ENCODE measurements around the gene PAPPA2.

Gene PAPPA2

DNA sequence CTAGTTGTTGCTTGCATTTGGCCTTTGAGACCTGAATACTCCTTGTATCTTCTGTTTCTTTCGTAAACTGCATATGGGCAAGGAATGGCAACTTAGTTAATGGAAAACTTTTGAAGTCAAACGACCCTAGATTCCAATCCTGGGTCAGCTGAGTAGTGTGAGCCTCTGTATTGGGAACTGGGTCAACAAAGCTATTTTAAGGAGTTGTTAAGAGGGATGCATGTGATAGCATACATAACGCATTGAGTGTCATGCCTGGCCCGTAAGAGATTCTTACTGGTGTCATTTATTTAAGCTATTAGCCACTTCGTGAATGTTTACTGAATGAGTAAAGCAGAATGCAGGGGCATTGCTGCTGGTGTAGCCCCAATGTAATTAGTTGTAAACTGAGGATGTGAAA lies 340.1 kb downstream of the PAPPA2 start:
- H3K79me1 ChIP-seq (ENCODE audit: low read length) = peaks cover 1% of the 10 kb centered on the region
- H3K79me2 ChIP-seq (ENCODE audit: control insufficient read depth, insufficient read depth, low read length, poor library complexity) = no peaks in the 10 kb centered on the region
- H3K9ac ChIP-seq (ENCODE audit: low read length) = no peak overlapping the region
- no peak overlapping the region for H4K91ac ChIP-seq (ENCODE audit: low read depth, low read length)
- peaks cover 0 to 2% of the 10 kb centered on the region in 2 experiments for H3K36me3 ChIP-seq (ENCODE audit: control insufficient read depth in 1 of 2, insufficient read depth in 2 of 2, low read length in 2 of 2)
- H3K9me3 ChIP-seq (ENCODE audit: insufficient read depth, low read depth, low read length) = no peaks in the 10 kb centered on the region
- no peak overlapping the region for H2AFZ ChIP-seq (ENCODE audit: insufficient read depth, low read length, poor library complexity)
- no peak overlapping the region for H3K4ac ChIP-seq (ENCODE audit: low read depth, low read length)
- H3K23ac ChIP-seq (ENCODE audit: low read length) = no peak overlapping the region
- H3K14ac ChIP-seq (ENCODE audit: low read length) = no peak overlapping the region
- no peak overlapping the region for H3K27ac ChIP-seq (ENCODE audit: low read depth, low read length)
- no peak overlapping the region for H4K12ac ChIP-seq (ENCODE audit: low read depth, low read length)
- no peak overlapping the region for H2AK5ac ChIP-seq (ENCODE audit: low read length)
- no peak overlapping the region for H2BK120ac ChIP-seq (ENCODE audit: insufficient read depth, low read length, poor library complexity)
- no peak overlapping the region for H2BK12ac ChIP-seq (ENCODE audit: low read length)
- no peak overlapping the region for H3K4me2 ChIP-seq (ENCODE audit: low read length)
- H4K8ac ChIP-seq (ENCODE audit: low read depth, low read length) = no peak overlapping the region
- no peaks in the 10 kb centered on the region for H3K27me3 ChIP-seq (ENCODE audit: insufficient read depth, low read length)
- no peak for DNase-seq
- no peak overlapping the region for H3K18ac ChIP-seq (ENCODE audit: low read length)
- H2BK5ac ChIP-seq (ENCODE audit: low read depth, low read length, poor library complexity) = no peak overlapping the region
- peaks cover 0 to 4% of the 10 kb centered on the region in 2 experiments for H3K4me1 ChIP-seq (ENCODE audit: control insufficient read depth in 1 of 2, insufficient read depth in 2 of 2, low read length in 2 of 2)
- H3K4me3 ChIP-seq (ENCODE audit: low read depth, low read length) = no peak overlapping the region
- WGBS (ENCODE audit: extremely low coverage, insufficient coverage, insufficient read length) = no CpG with 5 or more reads among the region's 5 CpGs

DNA sequence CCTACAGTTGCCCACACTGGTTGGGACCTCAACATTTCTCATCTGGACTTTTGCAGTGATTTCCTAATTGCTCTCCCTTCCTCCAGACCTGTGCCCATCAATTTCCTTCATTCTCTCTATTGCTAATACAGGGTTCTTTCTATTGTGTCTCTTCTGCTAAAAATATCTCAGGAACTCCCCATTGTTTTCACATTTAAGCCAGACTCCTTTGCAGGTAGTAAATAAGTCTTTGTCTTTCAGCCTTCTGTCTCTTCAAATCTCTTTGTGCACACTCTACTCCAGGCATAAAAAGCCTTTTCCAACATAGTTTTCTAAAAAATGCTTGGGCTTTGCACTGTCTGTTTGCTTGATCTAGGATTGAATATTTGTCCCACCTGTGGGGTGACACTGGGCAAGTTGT lies 340.6 kb downstream of the PAPPA2 start:
- Histone ChIP-seq H3K14ac (ENCODE audit: low read length) (no peak overlapping the region), H3K36me3 (ENCODE audit: control insufficient read depth in 1 of 2, insufficient read depth in 2 of 2, low read length in 2 of 2) (peaks cover 0 to 2% of the 10 kb centered on the region in 2 experiments), H3K4ac (ENCODE audit: low read depth, low read length) (no peak overlapping the region), H4K12ac (ENCODE audit: low read depth, low read length) (no peak overlapping the region), H3K4me2 (ENCODE audit: low read length) (no peak overlapping the region), H4K8ac (ENCODE audit: low read depth, low read length) (no peak overlapping the region), H3K18ac (ENCODE audit: low read length) (no peak overlapping the region), H2BK12ac (ENCODE audit: low read length) (no peak overlapping the region), H3K9ac (ENCODE audit: low read length) (no peak overlapping the region), H3K79me2 (ENCODE audit: control insufficient read depth, insufficient read depth, low read length, poor library complexity) (no peaks in the 10 kb centered on the region), H3K23ac (ENCODE audit: low read length) (no peak overlapping the region), H3K4me3 (ENCODE audit: low read depth, low read length) (no peak overlapping the region), H2BK120ac (ENCODE audit: insufficient read depth, low read length, poor library complexity) (no peak overlapping the region), H3K4me1 (ENCODE audit: control insufficient read depth in 1 of 2, insufficient read depth in 2 of 2, low read length in 2 of 2) (peaks cover 0 to 4% of the 10 kb centered on the region in 2 experiments), H2AFZ (ENCODE audit: insufficient read depth, low read length, poor library complexity) (no peak overlapping the region), H3K27me3 (ENCODE audit: insufficient read depth, low read length) (no peaks in the 10 kb centered on the region), H3K79me1 (ENCODE audit: low read length) (peaks cover 1% of the 10 kb centered on the region), H2AK5ac (ENCODE audit: low read length) (no peak overlapping the region), H4K91ac (ENCODE audit: low read depth, low read length) (no peak overlapping the region), H3K27ac (ENCODE audit: low read depth, low read length) (peak overlapping the region; percentile 9), H3K9me3 (ENCODE audit: insufficient read depth, low read depth, low read length) (no peaks in the 10 kb centered on the region), H2BK5ac (ENCODE audit: low read depth, low read length, poor library complexity) (no peak overlapping the region)
- DNase-seq = no peak

DNA sequence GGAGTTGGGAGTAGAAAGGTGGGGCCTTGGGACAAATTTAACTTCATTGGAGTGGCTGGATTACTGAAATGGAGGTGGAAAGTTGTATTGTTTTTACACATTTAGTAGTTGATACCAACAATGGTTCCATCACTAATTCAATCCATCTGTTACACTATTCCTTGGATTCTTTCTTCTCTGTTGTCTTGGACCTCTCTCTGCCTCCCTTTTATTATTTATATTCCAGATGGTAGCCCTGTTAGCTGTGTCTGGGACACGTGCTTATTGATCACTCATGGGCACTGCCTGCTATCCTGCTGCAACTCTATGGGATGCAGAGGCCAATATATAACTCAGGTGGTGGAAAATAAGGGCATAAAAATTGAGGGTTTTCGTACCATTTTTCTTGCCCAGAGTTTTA lies 346.3 kb downstream of the PAPPA2 start:
- peaks cover 2% of the 10 kb centered on the region for H3K9me3 ChIP-seq (ENCODE audit: insufficient read depth, low read depth, low read length)
- H4K8ac ChIP-seq (ENCODE audit: low read depth, low read length) = no peak overlapping the region
- H3K27ac ChIP-seq (ENCODE audit: low read depth, low read length) = no peak overlapping the region
- no peak for DNase-seq
- peak overlapping the region; percentile 21 for H2AK5ac ChIP-seq (ENCODE audit: low read length)
- H4K91ac ChIP-seq (ENCODE audit: low read depth, low read length) = peak overlapping the region; percentile 6
- no peak overlapping the region for H3K18ac ChIP-seq (ENCODE audit: low read length)
- H3K9ac ChIP-seq (ENCODE audit: low read length) = no peak overlapping the region
- no CpG with 5 or more reads among the region's 2 CpGs for WGBS (ENCODE audit: extremely low coverage, insufficient coverage, insufficient read length)
- H2BK12ac ChIP-seq (ENCODE audit: low read length) = no peak overlapping the region
- no peak overlapping the region for H4K12ac ChIP-seq (ENCODE audit: low read depth, low read length)
- H2BK120ac ChIP-seq (ENCODE audit: insufficient read depth, low read length, poor library complexity) = no peak overlapping the region
- H3K79me1 ChIP-seq (ENCODE audit: low read length) = no peaks in the 10 kb centered on the region
- H3K4me3 ChIP-seq (ENCODE audit: low read depth, low read length) = no peak overlapping the region
- peaks cover 0 to 4% of the 10 kb centered on the region in 2 experiments for H3K36me3 ChIP-seq (ENCODE audit: control insufficient read depth in 1 of 2, insufficient read depth in 2 of 2, low read length in 2 of 2)
- no peak overlapping the region for H3K23ac ChIP-seq (ENCODE audit: low read length)
- no peaks in the 10 kb centered on the region for H3K79me2 ChIP-seq (ENCODE audit: control insufficient read depth, insufficient read depth, low read length, poor library complexity)
- no peak overlapping the region for H3K4me2 ChIP-seq (ENCODE audit: low read length)
- no peak overlapping the region for H2BK5ac ChIP-seq (ENCODE audit: low read depth, low read length, poor library complexity)
- H3K27me3 ChIP-seq (ENCODE audit: insufficient read depth, low read length) = no peaks in the 10 kb centered on the region
- H3K4me1 ChIP-seq (ENCODE audit: control insufficient read depth in 1 of 2, insufficient read depth in 2 of 2, low read length in 2 of 2) = peaks cover 0 to 4% of the 10 kb centered on the region in 2 experiments
- no peak overlapping the region for H2AFZ ChIP-seq (ENCODE audit: insufficient read depth, low read length, poor library complexity)
- H3K14ac ChIP-seq (ENCODE audit: low read length) = peak overlapping the region; percentile 37
- H3K4ac ChIP-seq (ENCODE audit: low read depth, low read length) = no peak overlapping the region

DNA sequence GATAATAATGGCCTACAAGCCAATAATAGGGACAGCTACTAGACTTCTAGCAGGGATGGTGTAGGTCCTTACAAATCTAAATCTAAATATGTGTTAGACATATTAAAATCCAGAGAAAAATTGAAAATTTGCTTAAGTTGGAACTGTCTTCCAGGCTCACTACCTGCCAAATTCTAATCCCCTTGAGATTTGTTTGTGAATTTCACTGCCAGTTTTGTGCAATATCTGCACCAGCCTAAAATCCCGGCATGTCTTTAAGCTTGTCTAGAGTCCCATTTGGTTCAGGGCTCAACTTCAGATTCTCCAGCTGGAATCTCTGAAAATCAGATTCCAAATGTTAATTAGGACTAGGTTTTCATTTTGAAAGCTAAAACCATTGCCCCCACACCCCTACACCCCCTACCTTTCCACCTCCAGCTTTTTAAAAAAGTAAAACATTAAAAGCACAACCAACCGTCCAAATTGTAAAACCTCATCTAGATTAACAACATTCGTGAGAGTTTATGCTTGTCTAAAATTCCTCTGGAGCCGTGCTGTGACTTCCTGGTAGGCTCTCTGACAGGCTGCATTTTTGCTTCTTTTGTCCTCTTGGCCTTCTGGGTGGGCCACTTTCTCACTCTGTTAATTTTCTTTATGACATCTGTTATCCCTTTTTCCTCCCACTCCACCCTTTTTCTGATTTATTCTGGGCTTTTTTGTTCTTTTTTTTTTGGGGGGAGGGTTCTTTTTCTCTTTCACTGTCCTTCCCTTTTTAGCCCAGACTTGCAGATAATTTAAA lies 348.7 kb downstream of the PAPPA2 start:
- no peak overlapping the region for H3K27ac ChIP-seq (ENCODE audit: low read depth, low read length)
- H2AK5ac ChIP-seq (ENCODE audit: low read length) = no peak overlapping the region
- no peak overlapping the region for H4K12ac ChIP-seq (ENCODE audit: low read depth, low read length)
- no peak overlapping the region for H3K4me2 ChIP-seq (ENCODE audit: low read length)
- H3K4ac ChIP-seq (ENCODE audit: low read depth, low read length) = no peak overlapping the region
- H2AFZ ChIP-seq (ENCODE audit: insufficient read depth, low read length, poor library complexity) = no peak overlapping the region
- no peak overlapping the region for H3K18ac ChIP-seq (ENCODE audit: low read length)
- peak overlapping the region; percentile 13 for H2BK120ac ChIP-seq (ENCODE audit: insufficient read depth, low read length, poor library complexity)
- H3K9me3 ChIP-seq (ENCODE audit: insufficient read depth, low read depth, low read length) = peaks cover 2% of the 10 kb centered on the region
- H3K23ac ChIP-seq (ENCODE audit: low read length) = no peak overlapping the region
- no peak overlapping the region for H3K14ac ChIP-seq (ENCODE audit: low read length)
- H3K9ac ChIP-seq (ENCODE audit: low read length) = no peak overlapping the region
- no peaks in the 10 kb centered on the region for H3K27me3 ChIP-seq (ENCODE audit: insufficient read depth, low read length)
- H2BK5ac ChIP-seq (ENCODE audit: low read depth, low read length, poor library complexity) = no peak overlapping the region
- no peak overlapping the region for H4K91ac ChIP-seq (ENCODE audit: low read depth, low read length)
- DNase-seq = no peak
- no peaks in the 10 kb centered on the region for H3K79me2 ChIP-seq (ENCODE audit: control insufficient read depth, insufficient read depth, low read length, poor library complexity)
- H2BK12ac ChIP-seq (ENCODE audit: low read length) = no peak overlapping the region
- no peak overlapping the region for H3K4me3 ChIP-seq (ENCODE audit: low read depth, low read length)
- peaks cover 2% of the 10 kb centered on the region for H3K79me1 ChIP-seq (ENCODE audit: low read length)
- no CpG with 5 or more reads among the region's 4 CpGs for WGBS (ENCODE audit: extremely low coverage, insufficient coverage, insufficient read length)
- no peak overlapping the region for H4K8ac ChIP-seq (ENCODE audit: low read depth, low read length)
- H3K4me1 ChIP-seq (ENCODE audit: control insufficient read depth in 1 of 2, insufficient read depth in 2 of 2, low read length in 2 of 2) = peaks cover 3 to 8% of the 10 kb centered on the region in 2 experiments
- peaks cover 0 to 4% of the 10 kb centered on the region in 2 experiments for H3K36me3 ChIP-seq (ENCODE audit: control insufficient read depth in 1 of 2, insufficient read depth in 2 of 2, low read length in 2 of 2)

Data from trophoblast cell (in vitro differentiated cells and primary cell).